Measurements from ENCODE around the gene FER. TPM values are rescaled to one million over a fixed set of nuclear protein-coding genes. Genes with fewer than 3 reads are reported as not detected.

The FER gene
- total RNA-seq, 1 donor from 2014 or later = 35.3 TPM

DNA sequence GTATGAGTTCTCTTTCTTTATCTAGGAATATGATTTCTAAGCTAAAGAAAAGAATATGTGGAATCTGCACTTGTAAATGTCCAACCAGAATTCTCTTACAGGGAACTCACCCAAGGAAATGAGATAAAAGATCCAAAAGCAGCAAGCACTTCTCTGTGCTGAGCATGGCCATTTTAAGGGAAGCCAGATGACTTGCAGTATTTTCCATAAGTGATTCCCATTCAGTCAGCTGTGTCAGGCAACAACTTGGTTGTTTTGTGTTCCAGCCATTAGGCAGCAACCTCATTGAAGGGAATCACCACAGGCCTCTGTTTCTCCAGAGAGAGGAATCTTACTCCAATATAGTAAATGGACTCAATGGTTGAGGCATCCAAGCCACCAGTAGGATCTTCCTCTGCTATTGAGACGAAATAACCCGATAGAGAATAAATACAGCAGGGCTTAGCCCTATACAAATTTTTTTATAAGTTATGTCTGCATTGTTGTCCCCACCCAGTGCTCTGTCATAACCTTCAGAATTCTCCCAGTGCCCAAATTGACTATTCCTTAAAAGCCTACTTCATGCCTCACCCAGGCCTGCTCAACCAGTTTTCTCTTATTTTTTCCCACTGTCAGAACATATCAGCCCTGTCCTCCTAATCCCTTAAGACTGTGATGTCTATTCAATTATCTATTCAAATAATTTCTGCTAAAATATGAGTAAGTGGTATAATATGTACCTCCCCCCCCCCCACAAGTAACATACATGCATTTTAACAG, 425.5 kb downstream of the FER start:
- TF ChIP-seq, protein P1, sequence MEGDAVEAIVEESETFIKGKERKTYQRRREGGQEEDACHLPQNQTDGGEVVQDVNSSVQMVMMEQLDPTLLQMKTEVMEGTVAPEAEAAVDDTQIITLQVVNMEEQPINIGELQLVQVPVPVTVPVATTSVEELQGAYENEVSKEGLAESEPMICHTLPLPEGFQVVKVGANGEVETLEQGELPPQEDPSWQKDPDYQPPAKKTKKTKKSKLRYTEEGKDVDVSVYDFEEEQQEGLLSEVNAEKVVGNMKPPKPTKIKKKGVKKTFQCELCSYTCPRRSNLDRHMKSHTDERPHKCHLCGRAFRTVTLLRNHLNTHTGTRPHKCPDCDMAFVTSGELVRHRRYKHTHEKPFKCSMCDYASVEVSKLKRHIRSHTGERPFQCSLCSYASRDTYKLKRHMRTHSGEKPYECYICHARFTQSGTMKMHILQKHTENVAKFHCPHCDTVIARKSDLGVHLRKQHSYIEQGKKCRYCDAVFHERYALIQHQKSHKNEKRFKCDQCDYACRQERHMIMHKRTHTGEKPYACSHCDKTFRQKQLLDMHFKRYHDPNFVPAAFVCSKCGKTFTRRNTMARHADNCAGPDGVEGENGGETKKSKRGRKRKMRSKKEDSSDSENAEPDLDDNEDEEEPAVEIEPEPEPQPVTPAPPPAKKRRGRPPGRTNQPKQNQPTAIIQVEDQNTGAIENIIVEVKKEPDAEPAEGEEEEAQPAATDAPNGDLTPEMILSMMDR (IDR thresholded peaks at IDR 0.05) = no peak
- no peaks in the 10 kb centered on the region for H3K9me3 ChIP-seq
- no peaks in the 10 kb centered on the region for H3K36me3 ChIP-seq
- intact Hi-C loops (cut with DNase I) = no loop called here
- DNase-seq (no peak), ATAC-seq (no peak)
- no peak overlapping the region for H3K27ac ChIP-seq
- H3K27me3 ChIP-seq (ENCODE audit: low read depth) = no peaks in the 10 kb centered on the region
- no peaks in the 10 kb centered on the region for H3K4me1 ChIP-seq
- no peak overlapping the region for H3K4me3 ChIP-seq

DNA sequence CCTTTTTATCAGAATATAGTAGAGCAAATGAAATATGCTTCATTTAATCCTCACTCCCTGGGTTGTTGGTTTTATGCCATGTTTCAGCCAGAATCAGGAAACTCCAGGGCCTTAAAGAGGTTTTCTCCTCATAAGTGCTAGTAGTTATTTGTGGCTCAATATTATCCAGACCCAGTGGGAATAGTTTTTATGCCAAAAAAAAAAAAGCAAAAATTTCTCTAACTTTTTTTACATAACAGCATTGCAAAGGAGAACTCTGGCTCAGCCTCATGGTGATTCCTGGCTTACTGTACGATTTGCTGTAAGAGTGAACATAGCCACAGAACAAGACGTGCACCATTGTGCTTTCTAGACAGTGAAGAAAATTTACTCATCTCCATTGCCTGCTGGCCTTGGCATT, 429.5 kb downstream of the FER start:
- H3K27me3 ChIP-seq (ENCODE audit: low read depth) = no peaks in the 10 kb centered on the region
- H3K27ac ChIP-seq = no peak overlapping the region
- no peak for ATAC-seq
- H3K4me3 ChIP-seq = no peak overlapping the region
- intact Hi-C loops (cut with DNase I) = no loop called here
- H3K4me1 ChIP-seq = no peaks in the 10 kb centered on the region
- TF ChIP-seq, protein P1 (IDR thresholded peaks at IDR 0.05) = no peak
- no peaks in the 10 kb centered on the region for H3K36me3 ChIP-seq
- no peaks in the 10 kb centered on the region for H3K9me3 ChIP-seq
- DNase-seq = no peak

DNA sequence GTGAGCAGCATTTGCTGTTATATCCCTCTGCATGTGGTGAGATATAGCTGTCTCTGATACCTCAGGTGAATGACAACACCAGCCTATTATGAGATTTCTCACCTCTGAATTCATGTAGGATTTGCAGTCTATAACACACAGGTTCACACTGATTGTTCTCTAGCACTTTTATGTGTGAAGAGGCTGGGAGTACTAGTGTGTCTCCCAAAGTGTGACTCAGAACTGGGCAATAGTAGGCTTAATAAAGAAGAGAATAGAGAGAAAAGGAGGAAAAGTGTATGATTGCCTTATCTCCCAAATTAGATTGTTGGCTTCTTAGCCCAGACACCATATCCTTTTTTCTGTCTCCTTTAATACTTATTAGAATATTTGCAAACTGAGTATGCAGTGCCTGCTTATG, 430.1 kb downstream of the FER start:
- intact Hi-C loops (cut with DNase I) = no loop called here
- TF ChIP-seq, protein P1 (IDR thresholded peaks at IDR 0.05) = no peak
- no peak for ATAC-seq
- H3K36me3 ChIP-seq = no peaks in the 10 kb centered on the region
- H3K9me3 ChIP-seq = no peaks in the 10 kb centered on the region
- no peak overlapping the region for H3K4me3 ChIP-seq
- H3K4me1 ChIP-seq = no peaks in the 10 kb centered on the region
- no peak overlapping the region for H3K27ac ChIP-seq
- H3K27me3 ChIP-seq (ENCODE audit: low read depth) = no peaks in the 10 kb centered on the region
- DNase-seq = no peak

DNA sequence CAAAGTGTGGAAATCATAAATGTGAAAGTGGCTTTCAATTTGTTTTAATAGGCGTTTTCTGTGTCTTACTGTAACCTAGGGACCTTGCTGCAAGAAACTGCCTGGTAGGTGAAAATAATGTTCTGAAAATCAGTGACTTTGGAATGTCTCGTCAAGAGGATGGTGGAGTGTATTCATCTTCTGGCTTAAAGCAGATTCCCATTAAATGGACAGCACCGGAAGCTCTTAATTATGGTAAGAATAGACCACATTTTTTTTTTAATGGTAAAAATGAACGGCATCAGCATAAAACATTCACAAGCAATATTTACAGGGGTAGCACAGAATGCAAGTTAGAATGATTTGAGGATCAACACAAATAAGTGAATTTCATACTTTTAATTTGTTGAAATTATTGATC, 433.0 kb downstream of the FER start:
- DNase-seq = no peak
- TF ChIP-seq, protein P1 (IDR thresholded peaks at IDR 0.05) = no peak

DNA sequence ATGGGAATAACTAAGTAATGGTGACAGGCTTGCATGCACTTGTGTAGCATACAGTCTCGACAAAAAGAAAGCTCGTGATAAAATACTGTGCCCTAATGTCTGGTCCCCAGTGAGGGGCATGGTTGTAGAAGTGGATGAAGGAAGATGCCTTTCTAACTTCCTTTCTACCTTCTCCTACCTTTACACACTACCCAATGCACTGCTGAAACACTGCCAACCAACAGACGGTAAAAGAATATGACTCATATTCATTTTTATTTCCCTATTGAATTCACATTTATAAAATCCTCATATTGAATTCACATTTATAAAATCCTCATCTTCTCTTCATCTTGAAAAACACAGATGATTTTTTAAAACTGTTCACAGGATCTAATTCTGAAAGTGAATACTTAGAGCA, 439.1 kb downstream of the FER start:
- H3K36me3 ChIP-seq = peaks cover 29% of the 10 kb centered on the region
- peaks cover 8% of the 10 kb centered on the region for H3K4me1 ChIP-seq
- TF ChIP-seq, protein P1 (IDR thresholded peaks at IDR 0.05) = no peak
- no peak overlapping the region for H3K4me3 ChIP-seq
- DNase-seq (no peak), ATAC-seq (no peak)
- no peaks in the 10 kb centered on the region for H3K27me3 ChIP-seq (ENCODE audit: low read depth)
- H3K9me3 ChIP-seq = no peaks in the 10 kb centered on the region
- H3K27ac ChIP-seq = no peak overlapping the region
- intact Hi-C loops (cut with DNase I) = no loop called here

More for the DNA sequence above, 433.0 kb downstream of the FER start:
- no peak overlapping the region for H3K4me3 ChIP-seq
- no peaks in the 10 kb centered on the region for H3K4me1 ChIP-seq
- no peak for ATAC-seq
- H3K36me3 ChIP-seq = peaks cover 4% of the 10 kb centered on the region
- H3K27ac ChIP-seq = no peak overlapping the region
- H3K9me3 ChIP-seq = no peaks in the 10 kb centered on the region
- intact Hi-C loops (cut with DNase I) = no loop called here
- no peaks in the 10 kb centered on the region for H3K27me3 ChIP-seq (ENCODE audit: low read depth)

All from lower lobe of right lung (tissue), 2 donors.